ENCODE data around the gene MACO1. TPM values are rescaled to one million over a fixed set of nuclear protein-coding genes. Genes with fewer than 3 reads are reported as not detected.

MACO1 gene
- polyA plus RNA-seq, 4 donors = 25.3 to 29.1 (median 27.1) TPM

DNA sequence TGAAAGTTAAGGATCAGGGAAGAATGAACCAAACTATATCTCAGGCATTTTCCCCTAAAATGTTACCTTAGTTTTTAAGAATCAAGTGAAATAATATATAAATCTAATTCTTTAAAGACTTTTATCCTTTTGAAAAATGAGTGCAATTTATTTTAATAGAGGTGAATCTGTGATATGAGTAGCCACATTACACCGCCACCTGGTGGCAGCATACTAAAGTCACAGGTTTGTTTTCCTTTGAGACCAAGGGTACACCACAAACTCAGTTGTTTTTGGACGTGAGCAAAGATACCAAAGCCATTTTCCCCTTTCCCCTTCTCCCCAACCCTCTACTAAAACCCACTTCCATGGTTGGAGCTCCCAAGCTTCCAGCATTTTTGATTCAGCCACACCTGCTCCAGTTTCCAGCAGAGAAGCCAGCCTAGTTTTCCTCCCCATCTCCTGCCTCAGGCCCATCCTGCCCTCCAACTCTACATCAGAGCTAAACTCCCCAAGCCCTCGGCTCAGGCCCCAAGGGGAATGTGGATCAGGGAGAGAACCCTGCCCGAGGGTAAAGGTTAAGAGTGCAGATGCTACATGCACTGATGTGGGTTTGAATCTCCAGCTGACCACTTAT lies 89.9 kb downstream of the MACO1 start:
- DNase-seq (ENCODE audit: low read depth in 4 of 4, low spot score in 3 of 4) = no peak

DNA sequence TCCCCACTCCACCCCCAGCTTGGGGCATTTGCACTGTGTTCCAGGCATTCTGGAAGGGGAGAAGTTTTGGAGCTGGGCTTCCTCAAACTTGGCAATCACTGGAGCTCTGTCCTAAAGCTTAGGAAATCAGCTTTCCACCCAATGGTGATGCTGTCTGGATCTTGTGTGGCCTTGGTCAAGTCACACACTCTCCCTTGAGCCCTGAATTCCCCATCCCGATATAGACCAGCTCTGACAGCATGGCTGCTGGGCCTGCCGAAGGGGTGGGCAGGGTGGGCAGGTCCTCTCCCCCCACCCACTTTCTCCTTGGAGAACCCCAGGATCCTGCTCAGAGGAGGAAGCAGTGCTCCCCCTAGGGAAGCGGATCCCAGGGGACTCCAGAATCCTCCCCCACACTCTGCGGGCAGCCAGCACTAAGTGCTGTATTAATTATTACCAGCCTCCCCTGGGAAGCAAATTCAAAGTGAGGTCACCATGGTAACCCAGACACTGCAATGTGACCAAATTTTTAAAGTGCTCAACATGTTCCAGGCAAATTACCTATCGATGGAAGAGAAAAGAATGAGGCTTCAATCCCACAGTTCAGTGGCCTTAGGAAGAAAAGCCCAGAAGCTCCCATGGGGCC lies 91.4 kb downstream of the MACO1 start:
- no peak for DNase-seq (ENCODE audit: low read depth in 4 of 4, low spot score in 3 of 4)

DNA sequence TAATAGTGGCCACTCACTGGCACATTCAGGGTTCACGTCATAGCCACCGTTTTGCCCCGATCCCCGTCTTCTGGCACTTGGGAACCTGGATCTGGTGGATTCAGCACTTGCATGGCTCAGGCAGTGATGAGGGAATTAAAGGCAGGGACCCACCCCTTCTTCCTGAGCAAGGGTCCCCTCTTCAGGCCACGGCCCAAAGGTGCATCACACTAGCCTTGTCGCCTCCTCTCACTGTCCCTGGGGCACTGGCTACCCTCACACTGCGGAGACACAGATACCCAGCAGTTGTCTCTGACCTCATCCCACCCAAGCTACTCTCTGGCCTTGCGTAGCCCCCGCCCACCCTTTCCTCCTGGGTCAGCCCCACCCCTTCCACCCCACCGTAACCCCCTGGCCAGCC lies 92.8 kb downstream of the MACO1 start:
- no peak for DNase-seq (ENCODE audit: low read depth in 4 of 4, low spot score in 3 of 4)

DNA sequence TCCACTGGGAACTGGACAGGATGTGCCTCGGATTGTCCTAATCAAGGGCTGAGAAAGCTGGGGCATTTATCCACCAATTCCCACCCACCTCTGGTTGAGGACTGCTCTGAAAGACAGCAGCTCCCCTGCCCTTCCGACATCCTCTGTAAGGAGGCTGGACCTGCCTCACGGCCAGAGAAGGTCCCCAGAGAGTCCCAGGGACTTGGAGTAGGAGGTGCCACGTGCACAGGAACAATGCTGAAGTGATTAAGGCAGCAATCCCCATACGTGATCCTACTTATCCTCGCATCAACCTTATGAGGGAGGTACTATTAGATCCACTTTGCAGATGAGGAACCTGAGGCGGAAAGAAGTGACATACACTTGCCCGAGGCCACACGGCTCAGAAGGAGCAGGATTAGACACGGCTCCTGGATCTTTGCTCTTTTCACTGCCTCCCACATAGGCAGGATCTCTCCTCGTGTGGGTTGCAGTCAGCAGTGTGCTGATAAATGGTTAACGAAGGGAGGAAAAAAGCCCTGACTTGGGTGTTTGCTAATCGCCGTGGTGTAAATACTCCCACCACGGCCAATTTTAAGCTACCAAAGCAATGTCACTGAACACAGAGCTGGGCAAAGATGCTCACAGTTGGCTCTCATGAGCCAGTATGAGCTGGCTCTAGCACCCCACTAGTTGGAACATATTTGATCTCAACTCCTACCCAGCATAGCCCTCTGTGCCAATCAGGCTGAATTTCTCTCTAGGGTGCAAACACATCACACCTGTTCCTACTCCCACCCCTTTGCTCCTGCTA lies 94.1 kb downstream of the MACO1 start:
- DNase-seq (ENCODE audit: low read depth in 4 of 4, low spot score in 3 of 4) = no peak

DNA sequence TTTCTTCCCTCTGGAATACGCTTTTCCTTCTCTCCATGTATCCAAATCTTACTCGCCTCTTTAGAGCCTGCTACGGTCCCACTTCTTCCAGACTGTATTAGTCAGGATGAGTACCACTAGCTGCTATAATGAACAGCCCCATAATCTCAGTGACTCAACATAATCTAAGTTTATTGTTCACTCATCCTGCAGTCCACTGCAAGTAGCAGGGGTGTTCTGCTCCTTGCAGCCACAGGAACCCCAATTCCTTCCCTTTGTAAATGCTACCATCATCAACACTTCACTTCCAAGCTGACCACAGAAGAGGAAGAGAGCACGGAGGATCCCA lies 94.6 kb downstream of the MACO1 start:
- no peak for DNase-seq (ENCODE audit: low read depth in 4 of 4, low spot score in 3 of 4)

DNA sequence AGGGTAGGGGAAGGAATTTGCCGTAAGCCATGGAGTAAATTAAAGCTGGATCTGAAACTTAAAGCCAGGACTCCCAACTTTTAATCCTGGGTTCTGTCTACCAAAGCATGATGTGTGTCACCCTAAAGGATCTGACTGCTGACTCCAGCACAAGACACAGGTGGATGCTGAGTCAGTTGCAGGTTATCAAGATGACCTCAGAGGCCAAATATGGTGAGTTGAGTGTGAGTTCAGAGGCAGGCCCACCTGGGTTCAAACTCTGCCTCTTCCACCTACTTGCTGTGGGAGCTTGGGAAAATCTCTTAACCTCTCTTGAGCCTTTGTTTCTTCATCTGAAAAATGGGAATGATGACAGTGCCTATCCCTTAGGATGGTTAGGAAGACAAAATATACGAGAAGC lies 96.1 kb downstream of the MACO1 start:
- no peak for DNase-seq (ENCODE audit: low read depth in 4 of 4, low spot score in 3 of 4)

DNA sequence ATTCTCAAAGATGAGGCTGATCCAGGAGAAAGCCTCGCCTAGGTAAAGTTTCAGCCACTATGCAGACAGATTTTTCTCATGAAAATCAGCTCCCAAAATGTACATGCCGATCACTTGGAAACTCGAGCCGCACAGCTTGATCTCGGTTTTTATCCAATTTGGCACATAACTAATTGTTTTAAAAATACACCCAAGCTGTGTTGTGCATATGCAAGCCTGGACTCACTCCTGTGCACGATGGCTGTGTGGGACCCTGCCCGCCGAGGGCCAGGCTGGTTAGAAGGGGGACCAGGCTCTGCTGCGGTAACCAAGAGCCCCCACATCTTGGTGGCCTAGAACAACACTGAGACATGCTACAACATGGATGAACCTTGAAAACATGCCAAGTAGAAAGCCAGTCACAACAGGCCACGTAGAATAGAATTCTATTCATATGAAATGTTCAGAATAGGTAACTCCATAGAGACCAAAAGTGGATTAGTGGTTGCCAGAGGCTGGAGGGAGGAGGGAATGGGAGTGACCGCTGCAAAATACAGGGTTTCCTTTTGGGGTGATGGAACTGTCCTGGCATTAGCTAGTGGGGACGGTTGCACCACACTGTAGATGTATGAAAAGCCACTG lies 96.6 kb downstream of the MACO1 start:
- no peak for DNase-seq (ENCODE audit: low read depth in 4 of 4, low spot score in 3 of 4)

DNA sequence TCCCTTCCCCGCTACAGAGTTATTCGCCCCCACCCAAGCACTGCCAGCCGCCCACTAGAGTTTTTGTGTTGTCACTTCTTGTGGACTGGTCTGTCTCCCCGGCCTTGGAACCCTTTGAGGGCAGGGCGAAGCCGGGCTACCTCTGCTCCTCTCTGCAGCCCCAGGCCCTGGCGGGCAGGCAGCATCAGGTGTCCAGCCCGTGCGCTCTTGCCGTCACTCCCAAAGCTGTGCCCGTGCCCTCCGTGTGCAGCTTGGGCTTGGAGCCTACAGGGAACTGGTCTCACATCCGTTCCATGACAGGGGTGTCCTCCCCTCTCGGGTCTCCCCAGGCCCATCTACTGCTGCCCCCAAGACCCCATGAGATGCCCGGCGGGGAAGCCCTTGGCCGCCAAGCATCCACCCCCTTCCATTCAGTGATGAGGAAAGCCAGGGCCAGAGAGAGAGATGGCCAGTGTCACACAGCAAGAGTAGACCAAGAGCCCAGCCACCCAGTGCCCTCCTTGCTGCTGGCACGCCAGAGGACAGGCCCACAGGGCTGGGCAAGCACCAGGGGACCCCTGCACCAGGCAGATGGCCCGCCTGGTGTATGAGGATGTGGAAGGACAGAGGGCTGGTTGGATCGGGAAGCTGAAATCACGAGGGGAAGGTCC lies 97.4 kb downstream of the MACO1 start:
- DNase-seq (ENCODE audit: low read depth in 4 of 4, low spot score in 3 of 4) = no peak

DNA sequence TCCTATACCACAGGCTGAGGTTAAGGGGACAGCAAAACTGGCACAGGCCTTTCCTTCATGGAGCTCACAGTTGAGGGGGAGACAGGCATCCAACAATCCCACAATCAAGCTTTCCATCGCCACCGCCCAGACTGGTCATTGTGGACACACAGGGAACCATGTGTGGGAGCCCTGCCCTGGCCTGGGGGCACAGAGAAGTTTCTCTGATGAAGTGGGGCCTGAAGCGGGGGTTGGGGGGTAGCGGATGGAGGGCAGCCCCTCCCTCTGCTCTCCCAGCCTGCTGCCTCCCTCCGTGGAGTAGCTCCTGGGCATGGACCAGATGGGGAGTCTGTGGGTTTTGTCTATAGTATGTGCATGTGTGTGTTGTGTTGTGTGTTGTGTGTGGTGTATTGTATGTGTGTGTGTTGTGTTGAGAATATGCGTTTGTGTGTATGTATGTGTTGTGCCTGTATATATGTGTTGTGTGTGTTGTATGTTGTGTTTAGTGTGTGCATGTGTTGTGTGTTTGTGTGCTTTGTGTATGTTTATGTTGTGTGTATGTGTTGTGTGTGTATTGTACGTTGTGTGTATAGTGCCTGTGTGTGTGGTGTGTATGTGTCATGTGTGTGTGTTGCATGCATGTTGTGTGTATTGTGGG lies 98.3 kb downstream of the MACO1 start:
- DNase-seq (ENCODE audit: low read depth in 4 of 4, low spot score in 3 of 4) = no peak

DNA sequence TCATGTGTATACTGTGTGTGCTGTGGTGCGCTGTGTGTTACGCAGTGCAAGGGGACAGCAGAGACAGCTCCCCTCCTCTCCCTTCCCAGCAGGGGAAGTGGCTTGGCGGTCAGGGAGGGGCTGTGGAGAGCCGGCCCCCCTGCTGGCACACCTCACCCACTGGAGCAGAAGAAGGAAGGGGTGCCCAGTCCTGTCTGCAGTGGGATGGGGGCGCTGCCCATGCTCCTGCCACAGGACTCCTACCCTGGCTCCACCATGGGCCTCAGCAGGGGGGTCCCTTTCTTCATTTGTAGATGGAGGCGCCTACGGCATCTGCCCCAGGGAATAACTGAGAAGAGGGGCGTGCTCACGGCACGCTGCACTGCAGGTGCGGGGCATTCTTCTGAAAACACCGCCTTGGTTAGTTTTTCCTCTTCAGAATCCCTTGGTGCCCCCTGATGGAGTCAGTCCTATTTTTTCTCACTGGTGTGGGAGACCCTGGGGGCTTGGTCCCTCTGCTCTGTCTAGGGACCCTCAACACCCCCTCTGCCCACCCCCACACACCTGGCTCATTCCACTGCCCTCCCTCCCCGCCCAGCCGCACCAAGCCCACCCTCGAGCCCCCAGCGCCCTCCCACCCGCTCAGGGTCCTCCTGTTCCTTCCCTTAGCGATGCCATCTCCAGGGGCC lies 99.0 kb downstream of the MACO1 start:
- no peak for DNase-seq (ENCODE audit: low read depth in 4 of 4, low spot score in 3 of 4)

DNA sequence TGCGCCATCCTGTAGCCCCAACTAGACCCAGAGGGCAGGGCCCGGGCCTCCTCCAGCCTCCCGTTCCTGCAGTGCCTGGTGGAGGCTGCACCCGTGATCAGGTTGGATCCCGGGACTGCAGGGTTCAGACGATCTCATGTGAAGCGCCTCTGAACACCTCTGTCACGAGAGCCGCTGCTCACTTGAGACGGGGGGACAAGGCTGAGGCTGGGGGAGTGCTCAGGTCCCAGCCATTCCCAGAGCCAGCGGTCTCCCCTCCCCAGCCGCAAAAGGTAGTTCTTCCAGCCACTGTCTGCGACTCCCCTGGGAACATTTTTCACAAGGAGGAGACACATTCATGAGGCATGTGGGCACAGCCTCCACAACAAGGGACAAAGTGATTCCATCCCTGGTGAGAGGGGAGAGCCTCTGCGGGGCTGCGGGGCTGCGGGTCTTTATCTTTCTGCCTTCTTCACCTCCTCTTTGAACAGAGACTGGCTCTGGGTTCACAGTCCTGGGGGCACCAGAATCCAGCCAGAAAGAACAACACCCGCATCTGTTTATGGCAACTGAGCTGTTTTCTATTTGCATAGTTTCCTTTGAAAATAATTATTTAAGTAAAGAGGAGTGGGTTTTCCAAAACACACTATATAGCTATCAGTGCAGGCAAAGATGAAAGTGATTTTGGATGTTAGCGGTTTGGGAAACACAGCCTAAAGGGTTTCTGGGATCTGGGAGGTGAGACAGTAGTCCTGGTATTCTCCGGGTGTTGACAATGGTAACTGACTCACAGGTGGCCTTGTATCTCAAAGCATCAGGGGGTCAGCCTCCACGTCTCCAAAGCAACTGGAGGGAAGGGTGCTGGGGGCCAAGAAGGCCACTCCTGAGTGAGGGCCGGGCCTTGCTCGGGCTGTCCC lies 99.7 kb downstream of the MACO1 start:
- no peak for DNase-seq (ENCODE audit: low read depth in 4 of 4, low spot score in 3 of 4)

DNA sequence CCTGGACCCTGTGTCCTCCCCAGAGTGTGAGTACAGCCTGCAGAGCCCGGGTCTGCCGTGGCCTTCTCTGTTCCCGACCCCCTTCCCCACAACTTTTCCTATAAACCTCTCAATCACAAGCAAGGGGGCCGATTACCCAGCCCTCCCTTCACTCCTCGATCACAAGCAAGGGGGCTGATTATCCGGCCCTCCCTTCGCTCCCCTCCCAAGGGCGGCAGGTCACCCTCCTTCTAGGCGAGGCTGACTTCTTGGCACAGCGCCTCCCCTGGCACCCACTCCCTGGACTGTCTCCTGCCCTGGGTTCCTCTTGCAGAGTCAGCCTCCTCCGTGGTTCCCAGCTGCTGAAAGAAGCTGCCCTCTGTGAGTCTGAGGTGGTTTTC lies 100.4 kb downstream of the MACO1 start:
- no peak for DNase-seq (ENCODE audit: low read depth in 4 of 4, low spot score in 3 of 4)

DNA sequence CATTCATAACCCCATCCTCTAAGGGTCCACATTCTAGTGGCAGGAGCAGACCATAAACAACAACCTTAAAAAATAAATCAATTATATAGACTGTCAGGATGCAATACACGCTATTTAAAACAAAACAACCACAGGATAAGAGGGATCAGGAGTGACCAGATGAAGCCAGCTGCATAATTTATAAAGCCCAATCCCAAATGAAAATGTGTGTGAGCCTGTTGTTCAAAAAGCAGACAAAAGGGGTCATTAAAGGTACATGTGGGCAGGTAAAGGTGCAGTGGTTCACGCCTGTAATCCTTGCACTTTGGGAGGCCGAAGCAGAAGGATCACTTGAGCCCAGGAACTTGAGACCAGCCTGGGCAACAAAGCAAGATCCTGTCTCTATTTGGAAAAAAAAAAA lies 102.3 kb downstream of the MACO1 start:
- no peak for DNase-seq (ENCODE audit: low read depth in 4 of 4, low spot score in 3 of 4)

DNA sequence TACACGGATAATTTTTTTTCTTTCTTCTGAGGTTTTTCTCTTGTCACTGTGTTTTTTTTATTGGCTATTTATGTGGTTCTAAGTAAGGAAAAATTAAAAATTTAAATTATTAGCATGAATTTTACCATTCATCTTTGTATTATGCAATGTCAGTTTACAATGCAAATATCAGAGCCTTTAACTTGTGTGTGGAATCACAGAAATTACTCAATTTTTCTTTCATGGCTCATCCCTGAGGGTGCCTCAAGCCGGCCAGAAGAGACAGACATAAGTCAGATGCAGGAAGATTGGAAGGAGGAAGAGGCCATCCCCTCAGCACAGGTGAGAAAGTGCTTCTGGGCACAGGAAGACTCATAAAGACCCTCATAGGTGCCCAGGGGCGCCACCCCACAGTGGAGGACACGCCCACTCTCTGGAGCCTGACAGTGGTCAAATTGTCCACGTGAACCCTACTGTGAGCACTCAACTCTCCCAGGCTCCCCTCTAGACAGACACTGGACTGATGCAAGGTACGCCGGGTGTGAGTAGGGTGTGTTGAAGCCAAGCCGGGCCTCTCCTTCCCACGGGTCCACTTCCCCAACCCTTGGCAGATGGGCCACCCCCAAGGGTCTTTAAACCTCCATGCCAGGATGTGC lies 103.2 kb downstream of the MACO1 start:
- no peak for DNase-seq (ENCODE audit: low read depth in 4 of 4, low spot score in 3 of 4)

DNA sequence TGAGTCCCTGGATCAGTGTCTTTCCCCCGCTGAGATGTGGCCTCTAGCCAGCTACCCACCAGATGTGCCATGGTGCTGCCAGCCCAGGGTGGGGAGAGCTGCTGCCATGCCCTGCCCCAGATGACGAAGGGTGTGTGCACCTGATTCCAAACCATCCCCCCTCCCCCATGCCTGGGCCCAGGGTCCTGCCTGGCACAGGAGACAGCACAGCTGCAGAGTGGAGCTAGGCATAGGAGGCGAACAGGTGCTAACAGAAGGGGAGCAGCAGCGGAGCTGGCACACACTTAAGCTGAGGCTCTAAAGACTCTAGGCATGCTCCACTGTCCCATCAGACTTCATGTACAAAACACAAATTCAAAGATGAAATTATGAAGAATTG lies 103.7 kb downstream of the MACO1 start:
- no peak for DNase-seq (ENCODE audit: low read depth in 4 of 4, low spot score in 3 of 4)

DNA sequence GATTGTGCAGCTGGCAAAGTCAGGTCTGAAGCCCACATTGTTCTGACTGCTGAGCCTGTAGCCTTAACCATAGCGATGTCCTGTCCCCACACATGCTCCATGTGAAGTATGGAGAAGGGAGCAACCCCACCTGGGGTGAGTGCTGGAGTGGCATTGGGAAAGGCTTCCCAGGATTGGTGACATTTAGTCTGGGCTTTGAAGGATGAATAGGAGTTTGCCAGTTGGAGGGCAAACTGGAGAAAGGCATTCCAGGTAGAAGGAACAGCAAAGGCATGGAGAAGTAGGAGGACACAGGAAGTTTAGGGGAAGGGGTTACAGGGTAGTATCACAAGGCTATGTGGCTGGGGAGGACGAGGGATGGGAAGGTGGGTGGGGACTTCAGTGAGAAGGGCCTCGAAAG lies 105.4 kb downstream of the MACO1 start:
- no peak for DNase-seq (ENCODE audit: low read depth in 4 of 4, low spot score in 3 of 4)

DNA sequence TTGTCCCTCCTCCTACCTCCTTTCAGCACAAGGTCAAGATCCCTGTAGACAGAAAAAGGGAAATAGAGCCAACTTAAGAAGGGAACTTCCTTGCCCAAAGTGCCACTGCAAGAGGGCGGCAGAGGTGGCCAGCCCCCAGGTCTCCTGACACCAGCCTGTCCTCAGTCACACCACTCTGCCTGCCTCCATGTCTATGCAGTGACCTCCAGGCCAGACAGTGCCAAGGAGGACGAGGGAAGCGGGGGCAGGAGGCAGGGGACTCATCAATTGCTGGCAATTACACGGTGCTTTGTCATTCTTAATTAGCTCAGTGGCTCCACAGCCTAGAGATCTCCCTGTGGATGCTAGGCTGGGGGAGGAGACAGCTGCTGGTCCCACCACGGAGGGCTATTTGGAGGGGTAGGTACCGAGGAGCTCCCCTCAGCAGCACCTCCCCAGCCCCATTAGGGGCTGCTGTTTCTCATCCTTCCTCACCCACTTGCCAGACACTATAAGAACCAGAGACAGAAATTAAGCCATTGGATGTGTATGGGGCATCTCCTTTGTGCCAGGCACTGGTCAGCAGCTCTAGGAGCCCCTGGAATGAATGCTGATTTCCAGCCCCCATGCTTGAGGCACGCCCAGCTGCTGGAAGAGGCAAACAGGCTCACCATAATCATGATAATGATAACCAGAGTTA lies 106.6 kb downstream of the MACO1 start:
- no peak for DNase-seq (ENCODE audit: low read depth in 4 of 4, low spot score in 3 of 4)

DNA sequence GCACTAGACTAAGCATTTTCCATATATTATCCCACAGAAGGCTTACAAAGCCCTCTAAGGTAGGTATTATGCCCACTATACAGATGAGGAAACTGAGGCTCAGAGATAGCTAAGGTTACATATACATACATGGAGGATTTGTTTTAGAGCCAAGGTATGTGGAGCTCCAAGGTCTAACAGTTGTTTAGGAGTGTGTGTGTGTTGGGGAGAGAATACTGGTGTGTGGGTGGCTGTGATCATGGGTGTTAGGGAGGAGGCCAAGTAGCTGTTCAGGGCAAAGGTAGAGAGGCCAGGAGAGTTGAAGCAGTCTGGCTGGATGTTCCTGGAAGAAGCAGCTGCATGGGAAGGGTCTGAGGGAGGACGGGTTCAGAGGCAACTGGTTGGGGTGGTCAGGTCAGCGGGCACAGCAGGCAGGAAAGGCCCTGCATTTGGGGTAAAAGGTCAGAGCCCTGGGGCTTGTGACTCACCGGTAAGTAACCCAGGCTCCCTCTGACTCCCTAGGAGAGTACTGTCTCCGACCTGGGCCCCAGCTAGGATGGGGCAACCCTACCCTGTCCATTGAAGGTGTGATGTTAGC lies 107.6 kb downstream of the MACO1 start:
- no peak for DNase-seq (ENCODE audit: low read depth in 4 of 4, low spot score in 3 of 4)

Measured in left renal pelvis (tissue), 4 donors.